ENCODE results near the gene ALDH9A1. TPM values are rescaled to one million over a fixed set of nuclear protein-coding genes. Genes with fewer than 3 reads are reported as not detected.

ALDH9A1 gene
- total and polyA plus RNA-seq, 2 of the 4 experiments (the other 2 are of a cell fraction): 43.5 to 43.7 TPM

- Histone ChIP-seq H4K5ac (ENCODE audit: low read depth, low read length) (no peak overlapping the region), H3K4me1 (ENCODE audit: control insufficient read depth, insufficient read depth, low read length) (no peaks in the 10 kb centered on the region), H3K4me2 (ENCODE audit: low read depth, low read length) (no peak overlapping the region), H4K8ac (ENCODE audit: low read depth in 2 of 2, low read length in 2 of 2) (no peak overlapping the region), H2BK120ac (ENCODE audit: low read depth, low read length) (no peak overlapping the region), H3K14ac (replicated peaks; ENCODE audit: low read depth, low read length) (no peak overlapping the region), H2AFZ (replicated peaks; ENCODE audit: low read length, poor library complexity) (no peak overlapping the region), H4K20me1 (ENCODE audit: insufficient read depth, low read length) (no peaks in the 10 kb centered on the region), H2BK5ac (ENCODE audit: low read depth, low read length, poor library complexity, severe bottlenecking) (no peak overlapping the region), H3K56ac (ENCODE audit: extremely low read depth, insufficient read depth, low read length) (no peak overlapping the region), H3K36me3 (ENCODE audit: control insufficient read depth, insufficient read depth, low read length) (no peaks in the 10 kb centered on the region), H3K9ac (ENCODE audit: low read depth, low read length) (no peak overlapping the region), H3K18ac (ENCODE audit: low read depth, low read length) (no peak overlapping the region), H3K23ac (ENCODE audit: low read depth, low read length) (no peak overlapping the region), H3K9me1 (ENCODE audit: insufficient read depth, low read length) (no peaks in the 10 kb centered on the region), H3K4me3 (ENCODE audit: insufficient read depth, low read depth, low read length) (no peak overlapping the region), H4K91ac (ENCODE audit: insufficient read depth, low read depth, low read length) (no peak overlapping the region), H2AK5ac (ENCODE audit: low read depth, low read length) (no peak overlapping the region), H3K27ac (ENCODE audit: insufficient read depth, low read length) (no peak overlapping the region), H3K4ac (ENCODE audit: low read depth, low read length) (no peak overlapping the region), H2BK15ac (ENCODE audit: low read depth, low read length) (no peak overlapping the region), H3K9me3 (ENCODE audit: control insufficient read depth, insufficient read depth, low read length) (no peaks in the 10 kb centered on the region), H3K27me3 (ENCODE audit: control insufficient read depth, insufficient read depth, low read length) (peaks cover 7% of the 10 kb centered on the region), H2AK9ac (replicated peaks; ENCODE audit: low read depth, low read length, poor library complexity) (no peak overlapping the region), H2BK20ac (ENCODE audit: low read depth, low read length) (no peak overlapping the region), H3K79me1 (ENCODE audit: low read depth in 1 of 2, low read length in 2 of 2) (no peaks in the 10 kb centered on the region)
- in situ Hi-C loops (cut with MboI; ENCODE audit: low sequenced_read_pairs): loop anchor here (25.0 kb wide), 1 partner anchor 871 kb away; no protein-coding TSS in a partner anchor
- BruUV-seq (replicated peaks): no TSS peak
- CTCF ChIA-PET: no interaction called here
- dilution Hi-C loops (cut with HindIII; ENCODE audit: low sequenced_read_pairs, unreplicated experiment): no loop called here
- WGBS, 2 experiments (ENCODE audit: extremely low coverage in 2 of 2, insufficient read length in 1 of 2): 43% methylated on average over 1 of the region's 1 CpG; no CpG with 5 or more reads in 1 of the 2 experiments
- intact Hi-C loops (cut with micrococcal nuclease): no loop called here
- ATAC-seq (ENCODE audit: low read depth): no peak
- no peak for DNase-seq
- POLR2A ChIA-PET (ENCODE audit: unreplicated experiment): no interaction called here
- no peak for TF ChIP-seq RCOR1 (IDR thresholded peaks at IDR 0.05; ENCODE audit: insufficient replicate concordance, low read length)
- TF ChIP-seq MAFK (IDR thresholded peaks at IDR 0.05; ENCODE audit: low read depth, low read length): no peak
- TF ChIP-seq SMC3 (IDR thresholded peaks at IDR 0.05; ENCODE audit: low read depth, low read length): no peak
- no peak for TF ChIP-seq NFE2L2 (IDR thresholded peaks at IDR 0.05; ENCODE audit: low read depth, low read length)
- TF ChIP-seq MXI1 (IDR thresholded peaks at IDR 0.05; ENCODE audit: borderline replicate concordance, low read depth, low read length): no peak
- no peak for TF ChIP-seq BHLHE40 (IDR thresholded peaks at IDR 0.05; ENCODE audit: low read depth, low read length)
- no peak for TF ChIP-seq CTCF (conservative IDR thresholded peaks at IDR 0.05; ENCODE audit: low read depth, low read length)
Measured at GRCh38 chr1:165616054-165616612, 82.2 kb downstream of the ALDH9A1 start.

Other genes with a start within 250 kb of the ALDH9A1 start
- gene LRRC52, start 154.6 kb downstream of the ALDH9A1 start, total RNA-seq (2012; rRNA removed): not detected in 2 replicates
- not detected in 2 replicates for gene LRRC52, start 154.6 kb downstream of the ALDH9A1 start, polyA plus RNA-seq (2012; rRNA removed)
- gene MGST3, start 67.3 kb downstream of the ALDH9A1 start, total RNA-seq (2012; rRNA removed): 132 and 159 TPM in 2 replicates
- 213 and 284 TPM in 2 replicates for gene MGST3, start 67.3 kb downstream of the ALDH9A1 start, polyA plus RNA-seq (2012; rRNA removed)
- 86.4 and 121 TPM in 2 replicates for gene TMCO1, start 70.3 kb upstream of the ALDH9A1 start, total RNA-seq (2012; rRNA removed)
- gene TMCO1, start 70.3 kb upstream of the ALDH9A1 start, polyA plus RNA-seq (2012; rRNA removed): 95.7 and 113 TPM in 2 replicates
- gene UCK2, start 129.1 kb upstream of the ALDH9A1 start, total RNA-seq (2012; rRNA removed): 74.2 and 87.8 TPM in 2 replicates
- gene UCK2, start 129.1 kb upstream of the ALDH9A1 start, polyA plus RNA-seq (2012; rRNA removed): 76.4 and 83.0 TPM in 2 replicates